NT2/D1 (cell line): Measurements from ENCODE around the gene ZNF615.

Experiments used
- YY1 ChIP-seq: IDR thresholded peaks from 2 replicates; pipeline ENCODE4 v1.6.1; 2011; ENCODE audit not compliant: insufficient read length, insufficient read depth
- ZNF274 ChIP-seq: IDR thresholded peaks from 2 replicates; pipeline ENCODE4 v1.6.1; 2011; ENCODE audit warnings: mild to moderate bottlenecking, low read depth, low read length

- TF ChIP-seq YY1 (no peak), ZNF274 (no peak)
Measured at GRCh38 chr19:51971624-51972023, 36.4 kb downstream of the ZNF615 start.
